GM18499 (cell line): Measurements from ENCODE around the gene NSDHL.

Experiments used
- ATAC-seq: cut with Tn5 transposase; IDR thresholded peaks from one replicate; pipeline ENCODE4 v1.9.1; 2021; ENCODE audit warnings: moderate number of reproducible peaks; ENCODE audit not compliant: insufficient read depth, unreplicated experiment

NSDHL gene

GRCh38 chrX:152843852-152844251 lies 13.0 kb downstream of the NSDHL start:
- no peak for ATAC-seq

GRCh38 chrX:152844256-152844655 lies 13.4 kb downstream of the NSDHL start:
- ATAC-seq, result no peak

GRCh38 chrX:152845618-152846240 lies 14.9 kb downstream of the NSDHL start:
- no peak for ATAC-seq

GRCh38 chrX:152847281-152847680 lies 16.4 kb downstream of the NSDHL start:
- no peak for ATAC-seq

- no peak for ATAC-seq
Observed at GRCh38 chrX:152850465-152850864, 19.6 kb downstream of the NSDHL start.

- ATAC-seq, result no peak
Observed at GRCh38 chrX:152853986-152854385, 23.1 kb downstream of the NSDHL start.

GRCh38 chrX:152861116-152861515 lies 30.3 kb downstream of the NSDHL start:
- no peak for ATAC-seq

GRCh38 chrX:152861826-152862225 lies 31.0 kb downstream of the NSDHL start:
- ATAC-seq, result no peak

- no peak for ATAC-seq
Observed at GRCh38 chrX:152865232-152865920, 34.5 kb downstream of the NSDHL start.

GRCh38 chrX:152866386-152866785 lies 35.5 kb downstream of the NSDHL start:
- ATAC-seq, result no peak

GRCh38 chrX:152869972-152870371 lies 39.1 kb downstream of the NSDHL start:
- ATAC-seq, result no peak

- ATAC-seq, result no peak
Observed at GRCh38 chrX:152871260-152871659, 40.4 kb downstream of the NSDHL start.

GRCh38 chrX:152872522-152872921 lies 41.7 kb downstream of the NSDHL start:
- ATAC-seq, result no peak

GRCh38 chrX:152873361-152873760 lies 42.5 kb downstream of the NSDHL start:
- no peak for ATAC-seq

GRCh38 chrX:152876931-152877840 lies 46.3 kb downstream of the NSDHL start:
- no peak for ATAC-seq

GRCh38 chrX:152878976-152879755 lies 48.3 kb downstream of the NSDHL start:
- no peak for ATAC-seq

- no peak for ATAC-seq
Observed at GRCh38 chrX:152881289-152881688, 50.4 kb downstream of the NSDHL start.

GRCh38 chrX:152884171-152884570 lies 53.3 kb downstream of the NSDHL start:
- no peak for ATAC-seq

GRCh38 chrX:152886716-152887115 lies 55.9 kb downstream of the NSDHL start:
- no peak for ATAC-seq

GRCh38 chrX:152892499-152892898 lies 61.6 kb downstream of the NSDHL start:
- no peak for ATAC-seq
